ENCODE results near the gene APBB2.
"Not testable (repeated sequence)": the region's sequence is repeated elsewhere in the genome, so short reads cannot be mapped to it uniquely, and the experiment has no call there.

- TF ChIP-seq ZFP30 (CRISPR knock-in tag; IDR thresholded peaks at IDR 0.05); POU6F1 (CRISPR knock-in tag; IDR thresholded peaks at IDR 0.05; ENCODE audit: borderline replicate concordance, low read depth); ZNF565 (CRISPR knock-in tag; conservative IDR thresholded peaks at IDR 0.05; ENCODE audit: low read depth); BACH2 (CRISPR knock-in tag; IDR thresholded peaks at IDR 0.05; ENCODE audit: borderline replicate concordance); ESRRG (CRISPR knock-in tag; IDR thresholded peaks at IDR 0.05); CREB5 (CRISPR knock-in tag; IDR thresholded peaks at IDR 0.05; ENCODE audit: low read depth); CSRNP3 (CRISPR knock-in tag; IDR thresholded peaks at IDR 0.05); ARNTL (CRISPR knock-in tag; IDR thresholded peaks at IDR 0.05; ENCODE audit: borderline replicate concordance, low read depth); PATZ1 (CRISPR knock-in tag; IDR thresholded peaks at IDR 0.05; ENCODE audit: borderline replicate concordance); OSR1 (CRISPR knock-in tag; IDR thresholded peaks at IDR 0.05); TOX (CRISPR knock-in tag; IDR thresholded peaks at IDR 0.05; ENCODE audit: borderline replicate concordance): not testable (repeated sequence)
These were observed 397.2 kb downstream of the APBB2 start for GRCh38 chr4:40817157-40817556.

Measured in SK-N-SH treated with all-trans-retinoic acid at 6 μM for 48 hours (cell line).